Measurements from ENCODE around the gene SIGLEC11. TPM values are rescaled to one million over a fixed set of nuclear protein-coding genes. Genes with fewer than 3 reads are reported as not detected.

The SIGLEC11 gene
- total RNA-seq, 1 experiment from 2014 or later: not detected

DNA sequence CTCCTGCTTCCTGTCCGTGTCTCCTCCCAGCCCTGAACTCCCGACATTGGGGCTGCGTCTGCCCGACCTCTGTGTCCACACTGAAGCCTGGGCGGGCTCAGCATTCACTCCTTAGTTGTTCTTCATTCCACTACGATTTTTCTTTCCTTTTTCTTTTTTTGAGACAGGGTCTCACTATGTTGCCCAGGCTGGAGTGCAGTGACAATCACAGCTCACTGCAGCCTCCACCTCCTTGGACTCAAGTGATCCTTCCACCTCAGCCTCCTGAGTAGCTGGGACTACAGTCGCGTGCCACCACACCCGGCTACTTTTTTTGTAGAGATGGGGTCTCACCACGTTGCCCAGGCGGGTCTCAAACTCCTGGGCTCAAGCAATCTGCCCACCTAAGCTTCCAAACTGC lies 23.5 kb upstream of the SIGLEC11 start:
- ChIA-PET POLR2A (ENCODE audit: low non-redundant PET) (no interaction called here), CTCF (interaction anchor here (0.9 kb wide), 1 partner anchor 46 kb away, joined by 4 read pairs; no protein-coding TSS in a partner anchor)
- Histone ChIP-seq H3K27me3 (replicated peaks; ENCODE audit: insufficient read depth, low read depth, low read length, poor library complexity) (no peaks in the 10 kb centered on the region), H3K9me3 (ENCODE audit: low read depth, low read length, poor library complexity, severe bottlenecking) (no peaks in the 10 kb centered on the region), H3K4me3 (ENCODE audit: low read depth, low read length, poor library complexity, severe bottlenecking) (no peak overlapping the region), H3K4me1 (ENCODE audit: insufficient read depth, low read length, poor library complexity, severe bottlenecking) (no peaks in the 10 kb centered on the region), H3K36me3 (ENCODE audit: insufficient read depth, low read length, poor library complexity, severe bottlenecking) (no peaks in the 10 kb centered on the region), H3K27ac (ENCODE audit: low read depth, low read length, poor library complexity, severe bottlenecking) (no peak overlapping the region)
- BruUV-seq (replicated peaks): no TSS peak
- TF ChIP-seq EZH2 (IDR thresholded peaks at IDR 0.05; ENCODE audit: borderline replicate concordance, low read depth, low read length, poor library complexity, severe bottlenecking) (no peak), CTCF (conservative IDR thresholded peaks at IDR 0.05; ENCODE audit: low read depth, low read length) (no peak)
- intact Hi-C loops (cut with micrococcal nuclease; ENCODE audit: unreplicated experiment): no loop called here
- DNase-seq (ENCODE audit: low spot score): no peak

DNA sequence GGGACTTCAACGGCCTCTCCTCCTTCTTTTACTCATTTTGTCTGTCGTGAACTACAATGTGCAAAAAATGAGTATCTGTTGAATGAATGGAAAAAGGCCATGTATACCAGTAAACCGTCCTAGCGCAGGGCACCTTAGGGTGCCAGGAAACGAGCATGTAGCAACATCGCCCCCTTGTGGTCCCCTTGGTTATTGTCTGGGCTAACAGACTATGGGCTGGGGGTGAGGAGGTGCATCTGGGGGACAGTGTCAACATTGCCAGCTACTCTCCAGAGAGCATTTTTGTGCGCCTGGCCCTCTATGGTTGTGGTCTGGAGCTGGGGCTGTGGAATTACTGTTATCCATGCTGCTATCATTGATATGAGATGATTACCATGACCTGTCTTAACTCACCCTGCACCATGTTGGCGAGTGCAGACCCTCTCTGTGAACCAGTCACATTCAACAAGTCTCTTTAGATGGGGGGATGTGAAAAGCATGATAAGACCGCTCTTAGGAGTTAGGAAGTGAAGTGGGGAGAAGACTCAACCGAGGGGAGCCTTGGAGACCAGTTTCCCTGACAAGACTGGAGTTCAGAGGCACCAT lies 22.8 kb upstream of the SIGLEC11 start:
- intact Hi-C loops (cut with micrococcal nuclease; ENCODE audit: unreplicated experiment): loop anchor here (1.0 kb wide), 1 partner anchor 46 kb away; no protein-coding TSS in a partner anchor
- CTCF ChIA-PET: no interaction called here
- H3K9me3 ChIP-seq (ENCODE audit: low read depth, low read length, poor library complexity, severe bottlenecking): no peaks in the 10 kb centered on the region
- TF ChIP-seq CTCF (conservative IDR thresholded peaks at IDR 0.05; ENCODE audit: low read depth, low read length): peak; percentile 96
- TF ChIP-seq EZH2 (IDR thresholded peaks at IDR 0.05; ENCODE audit: borderline replicate concordance, low read depth, low read length, poor library complexity, severe bottlenecking): no peak
- H3K36me3 ChIP-seq (ENCODE audit: insufficient read depth, low read length, poor library complexity, severe bottlenecking): no peaks in the 10 kb centered on the region
- H3K27me3 ChIP-seq (replicated peaks; ENCODE audit: insufficient read depth, low read depth, low read length, poor library complexity): no peaks in the 10 kb centered on the region
- DNase-seq (ENCODE audit: low spot score): peak; percentile 71
- no peaks in the 10 kb centered on the region for H3K4me1 ChIP-seq (ENCODE audit: insufficient read depth, low read length, poor library complexity, severe bottlenecking)
- no peak overlapping the region for H3K27ac ChIP-seq (ENCODE audit: low read depth, low read length, poor library complexity, severe bottlenecking)
- POLR2A ChIA-PET (ENCODE audit: low non-redundant PET): no interaction called here
- H3K4me3 ChIP-seq (ENCODE audit: low read depth, low read length, poor library complexity, severe bottlenecking): no peak overlapping the region
- BruUV-seq (replicated peaks): no TSS peak

DNA sequence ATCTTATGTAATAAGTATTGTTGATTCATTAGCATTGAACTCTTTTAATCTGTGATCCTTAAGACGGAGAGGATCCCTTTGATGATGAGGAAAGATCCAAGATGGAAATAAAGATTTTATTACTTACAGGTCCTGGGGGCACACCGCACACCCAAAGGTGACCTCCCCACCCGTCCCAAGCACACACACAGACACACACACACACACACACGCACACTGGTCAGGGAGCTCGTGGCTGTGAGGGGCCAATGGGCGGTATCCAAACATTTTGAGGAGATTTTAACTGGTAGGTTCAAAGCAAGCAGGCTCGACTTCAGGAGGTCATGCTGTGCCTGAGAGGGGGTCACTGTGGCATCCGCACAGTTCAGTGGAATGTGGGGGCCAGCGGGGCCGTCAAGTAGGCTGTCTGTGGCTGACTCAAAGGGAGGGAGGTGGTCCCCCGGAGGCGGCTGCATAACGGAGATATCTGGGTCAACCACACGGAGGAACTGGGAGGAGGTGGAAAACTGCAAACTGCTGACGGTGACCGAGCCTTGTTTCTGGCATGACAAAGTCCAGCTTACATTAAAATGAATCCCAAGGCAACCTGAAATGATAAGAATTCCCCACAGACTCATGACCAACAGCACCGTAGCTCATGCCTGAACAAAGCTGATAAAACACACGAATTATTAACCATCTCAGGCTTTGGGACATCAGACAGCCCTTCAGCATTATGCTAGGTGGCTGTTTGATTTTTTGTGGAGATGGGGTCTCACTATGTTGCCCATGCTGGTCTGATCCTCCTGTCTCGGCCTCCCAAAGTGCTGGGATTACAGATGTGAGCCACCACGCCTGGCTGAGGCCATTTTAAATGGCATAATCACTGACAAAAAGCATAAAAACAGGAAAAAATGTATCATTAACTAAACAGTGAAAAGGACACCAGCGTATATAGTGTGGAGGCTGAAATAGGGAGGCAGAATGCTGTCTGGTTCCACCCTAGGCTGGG lies 20.9 kb upstream of the SIGLEC11 start:
- H3K27ac ChIP-seq (ENCODE audit: low read depth, low read length, poor library complexity, severe bottlenecking): no peak overlapping the region
- DNase-seq (ENCODE audit: low spot score): no peak
- H3K4me3 ChIP-seq (ENCODE audit: low read depth, low read length, poor library complexity, severe bottlenecking): no peak overlapping the region
- H3K9me3 ChIP-seq (ENCODE audit: low read depth, low read length, poor library complexity, severe bottlenecking): no peaks in the 10 kb centered on the region
- intact Hi-C loops (cut with micrococcal nuclease; ENCODE audit: unreplicated experiment): no loop called here
- ChIA-PET POLR2A (ENCODE audit: low non-redundant PET) (interaction anchor here (0.6 kb wide), 1 partner anchor 411 kb away, joined by 8 read pairs; no protein-coding TSS in a partner anchor), CTCF (interaction anchor here (0.7 kb wide), 1 partner anchor 44 kb away, joined by 3 read pairs; no protein-coding TSS in a partner anchor)
- H3K4me1 ChIP-seq (ENCODE audit: insufficient read depth, low read length, poor library complexity, severe bottlenecking): no peaks in the 10 kb centered on the region
- H3K27me3 ChIP-seq (replicated peaks; ENCODE audit: insufficient read depth, low read depth, low read length, poor library complexity): no peaks in the 10 kb centered on the region
- H3K36me3 ChIP-seq (ENCODE audit: insufficient read depth, low read length, poor library complexity, severe bottlenecking): no peaks in the 10 kb centered on the region
- no TSS peak for BruUV-seq (replicated peaks)
- no peak for TF ChIP-seq EZH2 (IDR thresholded peaks at IDR 0.05; ENCODE audit: borderline replicate concordance, low read depth, low read length, poor library complexity, severe bottlenecking)
- TF ChIP-seq CTCF (conservative IDR thresholded peaks at IDR 0.05; ENCODE audit: low read depth, low read length): no peak
